Activated B cell treated with CpG ODN at 0.5 μM for 24 hours (primary cell): ENCODE measurements around the gene COL25A1. TPM values are rescaled to one million over a fixed set of nuclear protein-coding genes. Genes with fewer than 3 reads are reported as not detected.

Source experiments
- ATAC-seq: fragments of 200-7000 bp; cut with Tn5 transposase; one replicate; pipeline ENCODE4 v1.10.0; 2021; ENCODE audit warnings: low read depth, mild to moderate bottlenecking, moderate library complexity
- CTCF ChIA-PET: fragments of 350-600 bp; sonication (Branson Sonifier 250); formaldehyde crosslinking; loops from one replicate; lab custom pipeline; 2021; ENCODE audit warnings: antibody characterized with exemption; lab: Charles Lee
- POLR2A ChIA-PET: fragments of 350-600 bp; sonication (Branson Sonifier 250); formaldehyde crosslinking; loops from one replicate; lab custom pipeline; 2021; ENCODE audit warnings: antibody characterized with exemption; lab: Charles Lee
- DNase-seq: peaks from one replicate; pipeline ENCODE4 v3.0.0; 2022
- H3K27ac Mint-ChIP-seq: one replicate; pipeline ENCODE4 v1.8.0; 2020; ENCODE audit warnings: mixed read lengths
- H3K27me3 Mint-ChIP-seq: one replicate; pipeline ENCODE4 v1.8.0; 2021; ENCODE audit warnings: mixed read lengths
- H3K36me3 Mint-ChIP-seq: one replicate; pipeline ENCODE4 v1.8.0; 2021; ENCODE audit warnings: low read depth, mixed read lengths
- H3K4me1 Mint-ChIP-seq: one replicate; pipeline ENCODE4 v1.8.0; 2021; ENCODE audit warnings: mixed read lengths
- H3K4me3 Mint-ChIP-seq: one replicate; pipeline ENCODE4 v1.8.0; 2020; ENCODE audit warnings: mild to moderate bottlenecking, mixed read lengths
- H3K9me3 Mint-ChIP-seq: one replicate; pipeline ENCODE4 v1.8.0; 2020; ENCODE audit warnings: mixed read lengths
- CTCF ChIP-seq: fragments of 200-600 bp; IDR thresholded peaks from one replicate; pipeline ENCODE4 v1.8.0; 2022; ENCODE audit warnings: antibody characterized with exemption, mild to moderate bottlenecking
- intact Hi-C: fragments of 100-400 bp; cut with micrococcal nuclease; formaldehyde crosslinking; loops from one replicate; pipeline ENCODE4 v1.15.1; 2024
- total RNA-seq: library from RNA; stranded (reverse); gene quantifications from 2 replicates; pipeline ENCODE4 v1.2.3, GENCODE V29; 2022

Gene COL25A1
- total RNA-seq, 1 donor from 2014 or later: not detected

GRCh38 chr4:108810087-108810486 lies 492.4 kb downstream of the COL25A1 start:
- ATAC-seq: no peak

GRCh38 chr4:108804648-108805273 lies 497.7 kb downstream of the COL25A1 start:
- no peak overlapping the region for H3K27ac Mint-ChIP-seq
- no peak for TF ChIP-seq CTCF
- no peak for ATAC-seq

More at GRCh38 chr4:108810087-108810486, 492.4 kb downstream of the COL25A1 start:
- intact Hi-C loops: no loop called here
- no peak for DNase-seq
- Mint-ChIP-seq H3K4me3 (no peak overlapping the region), H3K27me3 (no peaks in the 10 kb centered on the region), H3K9me3 (no peaks in the 10 kb centered on the region), H3K36me3 (no peaks in the 10 kb centered on the region), H3K4me1 (no peaks in the 10 kb centered on the region), H3K27ac (no peak overlapping the region)
- ChIA-PET POLR2A (no interaction called here), CTCF (no interaction called here)
- TF ChIP-seq CTCF: no peak

GRCh38 chr4:108799306-108799705 lies 503.2 kb downstream of the COL25A1 start:
- no peak for ATAC-seq
- Mint-ChIP-seq H3K4me1 (no peaks in the 10 kb centered on the region), H3K27ac (no peak overlapping the region), H3K9me3 (no peaks in the 10 kb centered on the region), H3K27me3 (peaks cover 3% of the 10 kb centered on the region), H3K4me3 (no peak overlapping the region), H3K36me3 (no peaks in the 10 kb centered on the region)
- ChIA-PET POLR2A (no interaction called here), CTCF (no interaction called here)
- intact Hi-C loops: no loop called here
- no peak for TF ChIP-seq CTCF
- no peak for DNase-seq

More at GRCh38 chr4:108804648-108805273, 497.7 kb downstream of the COL25A1 start:
- intact Hi-C loops: no loop called here
- Mint-ChIP-seq H3K36me3 (no peaks in the 10 kb centered on the region), H3K4me3 (no peak overlapping the region), H3K9me3 (no peaks in the 10 kb centered on the region), H3K4me1 (no peaks in the 10 kb centered on the region), H3K27me3 (no peaks in the 10 kb centered on the region)
- CTCF ChIA-PET: no interaction called here
- no peak for DNase-seq
- POLR2A ChIA-PET: no interaction called here

GRCh38 chr4:108796173-108796572 lies 506.3 kb downstream of the COL25A1 start:
- TF ChIP-seq CTCF: no peak
- Mint-ChIP-seq H3K36me3 (no peaks in the 10 kb centered on the region), H3K4me1 (no peaks in the 10 kb centered on the region), H3K4me3 (no peak overlapping the region), H3K27me3 (peaks cover 3% of the 10 kb centered on the region), H3K9me3 (no peaks in the 10 kb centered on the region), H3K27ac (no peak overlapping the region)
- CTCF ChIA-PET: no interaction called here
- intact Hi-C loops: no loop called here
- POLR2A ChIA-PET: no interaction called here
- DNase-seq: no peak
- ATAC-seq: no peak

- POLR2A ChIA-PET: no interaction called here
These were observed 506.7 kb downstream of the COL25A1 start for GRCh38 chr4:108795733-108796132.

More at GRCh38 chr4:108795733-108796132, 506.7 kb downstream of the COL25A1 start:
- intact Hi-C loops: no loop called here
- Mint-ChIP-seq H3K4me1 (no peaks in the 10 kb centered on the region), H3K9me3 (no peaks in the 10 kb centered on the region), H3K27ac (no peak overlapping the region), H3K36me3 (no peaks in the 10 kb centered on the region), H3K4me3 (no peak overlapping the region), H3K27me3 (peaks cover 3% of the 10 kb centered on the region)
- CTCF ChIA-PET: no interaction called here
- DNase-seq: no peak
- TF ChIP-seq CTCF: no peak
- no peak for ATAC-seq
